WTC11 (cell line): ENCODE data around the gene UFSP2. TPM values are rescaled to one million over a fixed set of nuclear protein-coding genes. Genes with fewer than 3 reads are reported as not detected.

Experiments used
- ARID4B ChIP-seq: sonication (generic); formaldehyde crosslinking; IDR thresholded peaks from 2 replicates; pipeline ENCODE4 v1.8.0; 2023; ENCODE audit warnings: missing genetic modification reagents, mild to moderate bottlenecking, borderline replicate concordance
- ATF6 ChIP-seq: sonication (generic); formaldehyde crosslinking; IDR thresholded peaks from 2 replicates; pipeline ENCODE4 v1.8.1; 2023; ENCODE audit warnings: mild to moderate bottlenecking, missing genetic modification reagents
- CREB1 ChIP-seq: sonication (generic); formaldehyde crosslinking; IDR thresholded peaks from 2 replicates; pipeline ENCODE4 v1.8.0; 2023; ENCODE audit warnings: mild to moderate bottlenecking, missing genetic modification reagents
- ESRRA ChIP-seq: sonication (generic); formaldehyde crosslinking; IDR thresholded peaks from 2 replicates; pipeline ENCODE4 v1.8.1; 2022; ENCODE audit warnings: mild to moderate bottlenecking, missing genetic modification reagents, borderline replicate concordance
- FOXP1 ChIP-seq: sonication (generic); formaldehyde crosslinking; IDR thresholded peaks from 2 replicates; pipeline ENCODE4 v1.8.0; 2022; ENCODE audit warnings: missing genetic modification reagents, mild to moderate bottlenecking, moderate library complexity, borderline replicate concordance
- HMGXB4 ChIP-seq: sonication (generic); formaldehyde crosslinking; IDR thresholded peaks from 2 replicates; pipeline ENCODE4 v1.8.1; 2023; ENCODE audit warnings: mild to moderate bottlenecking, moderate library complexity, missing genetic modification reagents
- IRF1 ChIP-seq: sonication (generic); formaldehyde crosslinking; IDR thresholded peaks from 2 replicates; pipeline ENCODE4 v1.8.0; 2023; ENCODE audit warnings: missing genetic modification reagents
- MLX ChIP-seq: sonication (generic); formaldehyde crosslinking; IDR thresholded peaks from 2 replicates; pipeline ENCODE4 v1.8.1; 2023; ENCODE audit warnings: mild to moderate bottlenecking, missing genetic modification reagents, moderate library complexity
- MXD4 ChIP-seq: fragments of 250-450 bp; sonication (Bioruptor Pico); IDR thresholded peaks from 2 replicates; pipeline ENCODE4 v1.8.0; 2021; ENCODE audit warnings: mild to moderate bottlenecking, moderate library complexity, borderline replicate concordance
- NFE2L1 ChIP-seq: sonication (generic); formaldehyde crosslinking; IDR thresholded peaks from 2 replicates; pipeline ENCODE4 v1.8.1; 2023; ENCODE audit warnings: missing genetic modification reagents
- PREB ChIP-seq: sonication (generic); formaldehyde crosslinking; IDR thresholded peaks from 2 replicates; pipeline ENCODE4 v1.8.1; 2022; ENCODE audit warnings: mild to moderate bottlenecking, missing genetic modification reagents, moderate library complexity, borderline replicate concordance
- RELA ChIP-seq: sonication (generic); formaldehyde crosslinking; IDR thresholded peaks from 2 replicates; pipeline ENCODE4 v1.8.1; 2022; ENCODE audit warnings: missing genetic modification reagents, mild to moderate bottlenecking, borderline replicate concordance
- TCF7 ChIP-seq: sonication (generic); formaldehyde crosslinking; IDR thresholded peaks from 2 replicates; pipeline ENCODE4 v1.8.0; 2022; ENCODE audit warnings: mild to moderate bottlenecking, low read depth, missing genetic modification reagents, moderate library complexity
- TEAD1 ChIP-seq: sonication (generic); formaldehyde crosslinking; IDR thresholded peaks from 2 replicates; pipeline ENCODE4 v1.8.0; 2022; ENCODE audit warnings: mild to moderate bottlenecking, missing genetic modification reagents
- USF1 ChIP-seq: sonication (generic); formaldehyde crosslinking; IDR thresholded peaks from 2 replicates; pipeline ENCODE4 v1.8.0; 2022; ENCODE audit warnings: mild to moderate bottlenecking, missing genetic modification reagents
- ZBTB43 ChIP-seq: sonication (generic); formaldehyde crosslinking; IDR thresholded peaks from 2 replicates; pipeline ENCODE4 v1.8.1; 2023; ENCODE audit warnings: mild to moderate bottlenecking, missing genetic modification reagents
- ZNF263 ChIP-seq: sonication (generic); formaldehyde crosslinking; IDR thresholded peaks from 2 replicates; pipeline ENCODE4 v1.8.1; 2022; ENCODE audit warnings: low read depth, mild to moderate bottlenecking, moderate library complexity, missing genetic modification reagents
- ZNF396 ChIP-seq: fragments of 250-450 bp; sonication (Bioruptor Pico); IDR thresholded peaks from 2 replicates; pipeline ENCODE4 v1.8.0; 2021; ENCODE audit warnings: mild to moderate bottlenecking, moderate library complexity, borderline replicate concordance
- ZNF416 ChIP-seq: fragments of 250-450 bp; sonication (Bioruptor Pico); IDR thresholded peaks from 2 replicates; pipeline ENCODE4 v1.9.0; 2021; ENCODE audit warnings: mild to moderate bottlenecking, inconsistent platforms
- ZNF423 ChIP-seq: fragments of 250-450 bp; sonication (Bioruptor Pico); IDR thresholded peaks from 2 replicates; pipeline ENCODE4 v2.1.2; 2022; ENCODE audit warnings: mild to moderate bottlenecking, moderate library complexity
- total RNA-seq: library from RNA; stranded (reverse); gene quantifications from 3 replicates; pipeline ENCODE4 v1.2.3, GENCODE V29; 2021

UFSP2 gene
- total RNA-seq, 1 experiment from 2014 or later = 30.8 TPM

- TF ChIP-seq ZBTB43 (CRISPR knock-in tag) = 0 out of 2 replicates have a peak, but pooled peaks have one; percentile 28
- TF ChIP-seq NFE2L1 = no peak
- no peak for TF ChIP-seq ZNF263 (CRISPR knock-in tag)
- no peak for TF ChIP-seq ARID4B (CRISPR knock-in tag)
- no peak for TF ChIP-seq ZNF396 (CRISPR knock-in tag)
- TF ChIP-seq ATF6 (CRISPR knock-in tag) = no peak
- TF ChIP-seq FOXP1 (CRISPR knock-in tag) = 0 out of 2 replicates have a peak, but pooled peaks have one; percentile 38
- no peak for TF ChIP-seq MXD4 (CRISPR knock-in tag)
- peak; percentile 87; the same call in 1 of the 2 replicates for TF ChIP-seq HMGXB4 (CRISPR knock-in tag)
- TF ChIP-seq MLX = no peak
- 0 out of 2 replicates have a peak, but pooled peaks have one; percentile 15 for TF ChIP-seq RELA (CRISPR knock-in tag)
- TF ChIP-seq ZNF416 (CRISPR knock-in tag) = no peak
- no peak for TF ChIP-seq TEAD1 (CRISPR knock-in tag)
- no peak for TF ChIP-seq CREB1 (CRISPR knock-in tag)
- no peak for TF ChIP-seq IRF1 (CRISPR knock-in tag)
- TF ChIP-seq PREB (CRISPR knock-in tag) = no peak
- no peak for TF ChIP-seq TCF7 (CRISPR knock-in tag)
- TF ChIP-seq ESRRA (CRISPR knock-in tag) = no peak
- peak; percentile 91 for TF ChIP-seq ZNF423
- TF ChIP-seq USF1 (CRISPR knock-in tag) = no peak
- TF ChIP-seq, all 79 proteins: peak for 9
Observed at GRCh38 chr4:185471235-185472102, 45.7 kb upstream of the UFSP2 start, which contains the start of gene CCDC110 (continued).
